OCI-LY1 (cell line): ENCODE data around the gene C20orf144.

Experiments used
- CTCF ChIP-seq: fragments of 200-600 bp; sonication (generic), shearing (Covaris generic); IDR thresholded peaks from 2 replicates; pipeline ENCODE4 v1.5.1; 2017; ENCODE audit warnings: mild to moderate bottlenecking, antibody characterized with exemption, low read length, moderate library complexity, mixed read lengths
- EZH2 ChIP-seq: fragments of 200-600 bp; sonication (generic), shearing (Covaris generic); IDR thresholded peaks from 2 replicates; pipeline ENCODE4 v1.8.0; 2017; ENCODE audit warnings: borderline replicate concordance, mixed run types, mild to moderate bottlenecking, antibody characterized with exemption, low read length, moderate library complexity, mixed read lengths

- TF ChIP-seq CTCF (no peak), EZH2 (no peak)
These were observed 9.6 kb downstream of the C20orf144 start for GRCh38 chr20:33671573-33672288.
